IMR-90 (cell line): ENCODE data around the gene CHRNG. TPM values are rescaled to one million over a fixed set of nuclear protein-coding genes. Genes with fewer than 3 reads are reported as not detected.

ENCODE experiments used
- ATAC-seq: fragments of 200-7000 bp; cut with Tn5 transposase; 2 replicates; pipeline ENCODE4 v1.9.1; 2020; ENCODE audit warnings: low read depth, mild to moderate bottlenecking, moderate library complexity
- BruUV-seq: library from RNA; stranded (reverse); fragments of 400-500 nt; replicated peaks from 2 replicates; lab custom pipeline; 2021; lab: Mats Ljungman, UMichigan
- CTCF ChIA-PET: fragments of 300-600 bp; formaldehyde crosslinking; extraction: SDS; loops from one replicate; lab custom pipeline; 2021; ENCODE audit warnings: antibody characterized with exemption; lab: Yijun Ruan, JAX
- POLR2A ChIA-PET: fragments of 300-600 bp; sonication (Branson Sonifier 250); formaldehyde crosslinking; loops from one replicate; lab custom pipeline; 2022; ENCODE audit warnings: antibody characterized with exemption; ENCODE audit not compliant: unreplicated experiment; lab: Charles Lee
- DNase-seq: peaks from one replicate; pipeline ENCODE4 v3.0.0; 2013
- H2AFZ ChIP-seq: replicated peaks from 2 replicates; pipeline ENCODE3; 2013; ENCODE audit warnings: low read length, mild to moderate bottlenecking; ENCODE audit not compliant: poor library complexity
- H2AK5ac ChIP-seq: 2 replicates; pipeline ENCODE4 v1.6.1; 2013; ENCODE audit warnings: low read depth, low read length, inconsistent platforms
- H2AK9ac ChIP-seq: replicated peaks from 2 replicates; pipeline ENCODE3; 2013; ENCODE audit warnings: mild to moderate bottlenecking, low read depth, low read length, moderate library complexity; ENCODE audit not compliant: poor library complexity
- H2BK120ac ChIP-seq: 2 replicates; pipeline ENCODE4 v1.6.1; 2013; ENCODE audit warnings: low read depth, low read length, inconsistent platforms
- H2BK15ac ChIP-seq: 3 replicates; pipeline ENCODE4 v1.6.1; 2013; ENCODE audit warnings: low read depth, low read length, inconsistent platforms
- H2BK20ac ChIP-seq: 2 replicates; pipeline ENCODE4 v1.6.1; 2013; ENCODE audit warnings: low read depth, mild to moderate bottlenecking, inconsistent platforms, low read length, moderate library complexity
- H2BK5ac ChIP-seq: 2 replicates; pipeline ENCODE4 v1.6.1; 2013; ENCODE audit warnings: mild to moderate bottlenecking, low read depth, low read length, inconsistent platforms; ENCODE audit not compliant: poor library complexity, severe bottlenecking
- H3K14ac ChIP-seq: replicated peaks from 2 replicates; pipeline ENCODE4 v1.6.1; 2013; ENCODE audit warnings: low read depth, low read length, inconsistent platforms
- H3K18ac ChIP-seq: 2 replicates; pipeline ENCODE4 v1.6.1; 2013; ENCODE audit warnings: low read depth, low read length, control low read depth
- H3K23ac ChIP-seq: 2 replicates; pipeline ENCODE4 v1.6.1; 2013; ENCODE audit warnings: low read depth, low read length, inconsistent platforms
- H3K27ac ChIP-seq: 2 replicates; pipeline ENCODE4 v1.5.1; 2013; ENCODE audit warnings: mild to moderate bottlenecking, control low read depth, low read length; ENCODE audit not compliant: insufficient read depth
- H3K27me3 ChIP-seq: 2 replicates; pipeline ENCODE4 v1.6.1; 2013; ENCODE audit warnings: low read length; ENCODE audit not compliant: control insufficient read depth, insufficient read depth
- H3K36me3 ChIP-seq: 2 replicates; pipeline ENCODE4 v1.6.1; 2013; ENCODE audit warnings: low read length, mixed read lengths; ENCODE audit not compliant: control insufficient read depth, insufficient read depth
- H3K4ac ChIP-seq: 2 replicates; pipeline ENCODE4 v1.6.1; 2013; ENCODE audit warnings: low read depth, low read length, inconsistent platforms
- H3K4me1 ChIP-seq: 2 replicates; pipeline ENCODE4 v1.6.1; 2013; ENCODE audit warnings: low read length, mixed read lengths; ENCODE audit not compliant: control insufficient read depth, insufficient read depth
- H3K4me2 ChIP-seq: 2 replicates; pipeline ENCODE4 v1.6.1; 2013; ENCODE audit warnings: low read depth, mild to moderate bottlenecking, control low read depth, low read length, moderate library complexity
- H3K4me3 ChIP-seq: 2 replicates; pipeline ENCODE4 v1.5.1; 2013; ENCODE audit warnings: low read depth, mild to moderate bottlenecking, control low read depth, low read length, moderate library complexity; ENCODE audit not compliant: insufficient read depth
- H3K56ac ChIP-seq: 2 replicates; pipeline ENCODE4 v1.6.1; 2013; ENCODE audit warnings: low read length, inconsistent platforms; ENCODE audit not compliant: insufficient read depth; ENCODE audit errors: extremely low read depth
- H3K79me1 ChIP-seq, 2 experiments: 2 replicates each; pipeline ENCODE4 v1.6.1; 2013; ENCODE audit warnings: low read length in 2 of 2, inconsistent platforms in 1 of 2, low read depth in 1 of 2
- H3K9ac ChIP-seq: 2 replicates; pipeline ENCODE4 v1.6.1; 2013; ENCODE audit warnings: low read depth, low read length, control low read depth
- H3K9me1 ChIP-seq: 2 replicates; pipeline ENCODE4 v1.6.1; 2013; ENCODE audit warnings: low read length, inconsistent platforms; ENCODE audit not compliant: insufficient read depth
- H3K9me3 ChIP-seq: 2 replicates; pipeline ENCODE4 v1.6.1; 2013; ENCODE audit warnings: low read length; ENCODE audit not compliant: control insufficient read depth, insufficient read depth
- H4K20me1 ChIP-seq: 2 replicates; pipeline ENCODE4 v1.6.1; 2013; ENCODE audit warnings: low read length, inconsistent platforms; ENCODE audit not compliant: insufficient read depth
- H4K5ac ChIP-seq: 2 replicates; pipeline ENCODE4 v1.6.1; 2013; ENCODE audit warnings: mild to moderate bottlenecking, low read depth, low read length, control low read depth
- H4K8ac ChIP-seq, 2 experiments: 2 replicates each; pipeline ENCODE4 v1.6.1; 2013; ENCODE audit warnings: low read depth in 2 of 2, low read length in 2 of 2, control low read depth in 1 of 2, inconsistent platforms in 1 of 2
- H4K91ac ChIP-seq: 2 replicates; pipeline ENCODE4 v1.6.1; 2013; ENCODE audit warnings: low read depth, low read length, inconsistent platforms; ENCODE audit not compliant: insufficient read depth
- CEBPB ChIP-seq: IDR thresholded peaks from 2 replicates; pipeline ENCODE4 v1.6.1; 2012; ENCODE audit warnings: low read depth, low read length, improper control_type of control experiment
- MAFK ChIP-seq: IDR thresholded peaks from 2 replicates; pipeline ENCODE4 v1.6.1; 2012; ENCODE audit warnings: low read depth, low read length, improper control_type of control experiment
- MAZ ChIP-seq: IDR thresholded peaks from 2 replicates; pipeline ENCODE4 v1.6.1; 2012; ENCODE audit warnings: low read depth, mild to moderate bottlenecking, low read length, improper control_type of control experiment, moderate library complexity, borderline replicate concordance
- NFE2L2 ChIP-seq: fragments of 150-350 bp; IDR thresholded peaks from 2 replicates; pipeline ENCODE4 v1.6.1; 2016; ENCODE audit warnings: low read depth, mild to moderate bottlenecking, low read length
- RAD21 ChIP-seq: IDR thresholded peaks from 2 replicates; pipeline ENCODE4 v1.6.1; 2012; ENCODE audit warnings: low read length, improper control_type of control experiment
- SMC3 ChIP-seq: fragments of 150-350 bp; IDR thresholded peaks from 2 replicates; pipeline ENCODE4 v1.6.1; 2016; ENCODE audit warnings: low read depth, mild to moderate bottlenecking, antibody characterized with exemption, low read length, moderate library complexity
- WGBS, 2 experiments: methylation state at CpG; one replicate each; pipeline versions ENCODE4 v1.1.5 to v1.1.7; 2013; ENCODE audit warnings: missing lambda C conversion rate in 2 of 2; ENCODE audit not compliant: insufficient read length in 1 of 2; ENCODE audit errors: extremely low coverage in 2 of 2; 5-methylcytosine and 5-hydroxymethylcytosine counted together
- dilution Hi-C: fragments of 300-500 bp; cut with HindIII; formaldehyde crosslinking; loops from one replicate; pipeline ENCODE4 v1.14.3; 2018; ENCODE audit warnings: low sequenced_read_pairs; ENCODE audit not compliant: unreplicated experiment
- in situ Hi-C: fragments of 300-500 bp; cut with MboI; formaldehyde crosslinking; loops from 3 replicates; pipeline ENCODE4 v1.14.3; 2019; ENCODE audit warnings: low sequenced_read_pairs, inconsistent platforms, mixed read lengths
- intact Hi-C: fragments of 100-400 bp; cut with micrococcal nuclease; formaldehyde crosslinking; loops from 2 replicates; pipeline ENCODE4 v1.10.0; 2022
- polyA plus RNA-seq, 3 experiments: library from polyadenylated mRNA; depleted of rRNA; stranded (reverse); fragments of >200 nt; gene quantifications; 2 replicates each; pipeline ENCODE4 v1.2.3, GENCODE V29; 2012; ENCODE audit warnings: low replicate concordance in 1 of 3
- total RNA-seq: library from RNA; depleted of rRNA; stranded (reverse); fragments of >200 nt; gene quantifications from 2 replicates; pipeline ENCODE4 v1.2.3, GENCODE V29; 2012
- TF ChIP-seq, protein P1 (sequence below): conservative IDR thresholded peaks from 2 replicates; pipeline ENCODE4 v1.5.1; 2012; ENCODE audit warnings: mild to moderate bottlenecking, low read depth, low read length, improper control_type of control experiment
- TF ChIP-seq, protein P2 (sequence below): fragments of 150-350 bp; IDR thresholded peaks from 2 replicates; pipeline ENCODE4 v1.6.1; 2016; ENCODE audit warnings: low read depth, mild to moderate bottlenecking, low read length, moderate library complexity, borderline replicate concordance
- TF ChIP-seq, protein P3 (sequence below): fragments of 150-350 bp; IDR thresholded peaks from 2 replicates; pipeline ENCODE4 v1.6.1; 2017; ENCODE audit warnings: mild to moderate bottlenecking, antibody characterized with exemption, low read length, low read depth

Gene CHRNG
- total and polyA plus RNA-seq, 2 of the 4 experiments (the other 2 are of a cell fraction): not detected

DNA sequence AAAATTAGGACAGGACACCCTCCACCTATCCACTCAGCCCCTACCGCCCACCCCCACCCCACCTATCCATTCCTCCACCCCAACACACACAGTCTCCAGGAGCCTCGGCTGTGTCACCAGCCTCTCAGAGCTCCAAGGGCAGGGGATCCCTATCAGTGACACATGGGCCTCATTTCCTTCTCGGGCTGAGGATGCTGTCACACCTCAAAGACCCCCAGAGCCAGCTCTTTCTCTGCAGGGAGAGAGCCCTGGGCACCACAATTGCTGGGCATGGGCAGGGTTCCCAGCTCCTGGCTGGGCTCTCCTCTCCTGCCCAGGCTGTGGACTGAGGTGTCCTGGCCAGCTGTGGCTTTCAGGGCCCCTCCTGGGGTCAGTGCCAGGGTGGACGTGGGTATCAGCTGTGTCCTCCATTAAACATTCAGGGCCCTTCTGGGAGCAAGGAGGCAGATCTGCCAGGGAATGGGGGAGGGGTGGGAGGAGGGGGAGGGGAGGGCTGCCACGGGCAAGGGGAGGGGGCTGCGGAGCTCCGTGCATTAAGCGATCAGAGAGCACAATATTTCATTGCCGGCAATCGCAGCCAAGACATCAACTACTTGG is 37.6 kb upstream of the CHRNG start:
- H3K23ac ChIP-seq: no peak overlapping the region
- intact Hi-C loops: loop anchor here (10.0 kb wide), 1 partner anchor 597 kb away; no protein-coding TSS in a partner anchor
- H2AK5ac ChIP-seq: no peak overlapping the region
- dilution Hi-C loops: no loop called here
- H2BK120ac ChIP-seq: no peak overlapping the region
- BruUV-seq: no TSS peak
- H4K5ac ChIP-seq: no peak overlapping the region
- H3K14ac ChIP-seq: no peak overlapping the region
- 0% methylated on average over 1 of the region's 10 CpGs; no CpG with 5 or more reads in 1 of the 2 experiments for WGBS, 2 experiments
- H2AK9ac ChIP-seq: no peak overlapping the region
- no peak overlapping the region for H4K8ac ChIP-seq
- no peaks in the 10 kb centered on the region for H3K9me3 ChIP-seq
- no peaks in the 10 kb centered on the region for H3K36me3 ChIP-seq
- no peaks in the 10 kb centered on the region for H3K4me1 ChIP-seq
- no peak overlapping the region for H3K27ac ChIP-seq
- no peak overlapping the region for H2BK15ac ChIP-seq
- in situ Hi-C loops: no loop called here
- H4K20me1 ChIP-seq: no peaks in the 10 kb centered on the region
- no peak overlapping the region for H3K56ac ChIP-seq
- no peak overlapping the region for H2BK20ac ChIP-seq
- ChIA-PET POLR2A (no interaction called here), CTCF (no interaction called here)
- ATAC-seq (no peak), DNase-seq (no peak)
- TF ChIP-seq RAD21 (no peak), CEBPB (no peak), NFE2L2 (no peak), SMC3 (no peak), MAFK (no peak), MAZ (no peak)
- TF ChIP-seq, protein P1, sequence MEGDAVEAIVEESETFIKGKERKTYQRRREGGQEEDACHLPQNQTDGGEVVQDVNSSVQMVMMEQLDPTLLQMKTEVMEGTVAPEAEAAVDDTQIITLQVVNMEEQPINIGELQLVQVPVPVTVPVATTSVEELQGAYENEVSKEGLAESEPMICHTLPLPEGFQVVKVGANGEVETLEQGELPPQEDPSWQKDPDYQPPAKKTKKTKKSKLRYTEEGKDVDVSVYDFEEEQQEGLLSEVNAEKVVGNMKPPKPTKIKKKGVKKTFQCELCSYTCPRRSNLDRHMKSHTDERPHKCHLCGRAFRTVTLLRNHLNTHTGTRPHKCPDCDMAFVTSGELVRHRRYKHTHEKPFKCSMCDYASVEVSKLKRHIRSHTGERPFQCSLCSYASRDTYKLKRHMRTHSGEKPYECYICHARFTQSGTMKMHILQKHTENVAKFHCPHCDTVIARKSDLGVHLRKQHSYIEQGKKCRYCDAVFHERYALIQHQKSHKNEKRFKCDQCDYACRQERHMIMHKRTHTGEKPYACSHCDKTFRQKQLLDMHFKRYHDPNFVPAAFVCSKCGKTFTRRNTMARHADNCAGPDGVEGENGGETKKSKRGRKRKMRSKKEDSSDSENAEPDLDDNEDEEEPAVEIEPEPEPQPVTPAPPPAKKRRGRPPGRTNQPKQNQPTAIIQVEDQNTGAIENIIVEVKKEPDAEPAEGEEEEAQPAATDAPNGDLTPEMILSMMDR: no peak
- TF ChIP-seq, protein P2, sequence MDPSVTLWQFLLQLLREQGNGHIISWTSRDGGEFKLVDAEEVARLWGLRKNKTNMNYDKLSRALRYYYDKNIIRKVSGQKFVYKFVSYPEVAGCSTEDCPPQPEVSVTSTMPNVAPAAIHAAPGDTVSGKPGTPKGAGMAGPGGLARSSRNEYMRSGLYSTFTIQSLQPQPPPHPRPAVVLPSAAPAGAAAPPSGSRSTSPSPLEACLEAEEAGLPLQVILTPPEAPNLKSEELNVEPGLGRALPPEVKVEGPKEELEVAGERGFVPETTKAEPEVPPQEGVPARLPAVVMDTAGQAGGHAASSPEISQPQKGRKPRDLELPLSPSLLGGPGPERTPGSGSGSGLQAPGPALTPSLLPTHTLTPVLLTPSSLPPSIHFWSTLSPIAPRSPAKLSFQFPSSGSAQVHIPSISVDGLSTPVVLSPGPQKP: no peak
- TF ChIP-seq, protein P3, sequence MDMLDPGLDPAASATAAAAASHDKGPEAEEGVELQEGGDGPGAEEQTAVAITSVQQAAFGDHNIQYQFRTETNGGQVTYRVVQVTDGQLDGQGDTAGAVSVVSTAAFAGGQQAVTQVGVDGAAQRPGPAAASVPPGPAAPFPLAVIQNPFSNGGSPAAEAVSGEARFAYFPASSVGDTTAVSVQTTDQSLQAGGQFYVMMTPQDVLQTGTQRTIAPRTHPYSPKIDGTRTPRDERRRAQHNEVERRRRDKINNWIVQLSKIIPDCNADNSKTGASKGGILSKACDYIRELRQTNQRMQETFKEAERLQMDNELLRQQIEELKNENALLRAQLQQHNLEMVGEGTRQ: no peak
- no peak overlapping the region for H3K18ac ChIP-seq
- no peak overlapping the region for H3K4me3 ChIP-seq
- no peak overlapping the region for H3K4me2 ChIP-seq
- no peaks in the 10 kb centered on the region for H3K9me1 ChIP-seq
- H2AFZ ChIP-seq: no peak overlapping the region
- H2BK5ac ChIP-seq: no peak overlapping the region
- H3K9ac ChIP-seq: no peak overlapping the region
- no peak overlapping the region for H4K91ac ChIP-seq
- peaks cover 70% of the 10 kb centered on the region for H3K27me3 ChIP-seq
- H3K4ac ChIP-seq: no peak overlapping the region
- H3K79me1 ChIP-seq: no peaks in the 10 kb centered on the region
